Testis (tissue), 2 donors: ENCODE data around the gene GOLGA8A.
"Not testable (repeated sequence)": the region's sequence is repeated elsewhere in the genome, so short reads cannot be mapped to it uniquely, and the experiment has no call there.

Experiments
- CTCF ChIP-seq, 3 experiments: fragments of 450-650 bp in 2 of 3; fragments of 200-600 bp in 1 of 3; sonication (generic) in 1 of 3; IDR thresholded peaks; one replicate each; pipeline ENCODE4 v1.5.1; 2016 to 2019; ENCODE audit warnings: antibody characterized with exemption in 3 of 3, mild to moderate bottlenecking in 2 of 3, moderate library complexity in 1 of 3
- POLR2A ChIP-seq: fragments of 450-650 bp; IDR thresholded peaks from one replicate; pipeline ENCODE4 v1.6.1; 2017; ENCODE audit warnings: antibody characterized with exemption, mild to moderate bottlenecking, moderate library complexity

DNA sequence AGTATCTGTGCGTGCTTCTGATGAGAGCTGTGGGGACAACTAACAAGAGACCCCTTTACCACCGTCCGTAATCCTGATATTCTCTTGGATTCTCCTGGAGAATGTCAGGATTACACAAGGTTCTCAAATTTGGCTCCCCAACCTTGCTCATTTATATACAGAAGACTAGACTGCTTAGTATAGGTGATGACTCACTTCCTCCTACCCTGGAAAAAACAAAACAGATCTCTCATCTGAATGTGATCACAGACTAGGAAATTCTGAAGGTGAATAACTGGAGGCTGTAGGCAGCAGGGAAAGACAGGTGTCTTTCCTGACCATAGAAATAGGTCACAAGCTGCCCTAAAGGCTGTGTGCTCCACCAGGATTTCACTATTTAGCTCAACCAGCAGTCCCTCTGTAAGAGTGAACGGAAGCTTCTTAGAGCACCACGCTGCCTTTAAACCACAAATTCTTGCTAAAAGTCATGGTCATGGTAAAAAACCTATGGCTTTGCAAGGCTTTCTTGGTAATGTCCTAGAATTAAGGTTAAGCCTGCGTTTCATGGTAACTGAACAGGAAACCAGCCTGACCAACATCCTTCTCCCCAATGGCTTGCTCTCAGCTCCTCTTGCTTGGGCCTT lies 39.9 kb downstream of the GOLGA8A start:
- not testable (repeated sequence) for TF ChIP-seq CTCF (IDR thresholded peaks at IDR 0.05); POLR2A
